ENCODE data around the gene SMIM14. TPM values are rescaled to one million over a fixed set of nuclear protein-coding genes. Genes with fewer than 3 reads are reported as not detected.
A peak's percentile ranks its signal among the peaks of the same experiment; 100 is the strongest.
"Not testable (repeated sequence)": the region's sequence is repeated elsewhere in the genome, so short reads cannot be mapped to it uniquely, and the experiment has no call there.

SMIM14 gene
- polyA plus RNA-seq, 5 donors, result 45.5 to 70.0 (median 62.5) TPM

- no peak for DNase-seq
These were observed 11.1 kb upstream of the SMIM14 start for GRCh38 chr4:39649639-39650265.

GRCh38 chr4:39648827-39649558 is 10.3 kb upstream of the SMIM14 start:
- DNase-seq, result no peak

DNA sequence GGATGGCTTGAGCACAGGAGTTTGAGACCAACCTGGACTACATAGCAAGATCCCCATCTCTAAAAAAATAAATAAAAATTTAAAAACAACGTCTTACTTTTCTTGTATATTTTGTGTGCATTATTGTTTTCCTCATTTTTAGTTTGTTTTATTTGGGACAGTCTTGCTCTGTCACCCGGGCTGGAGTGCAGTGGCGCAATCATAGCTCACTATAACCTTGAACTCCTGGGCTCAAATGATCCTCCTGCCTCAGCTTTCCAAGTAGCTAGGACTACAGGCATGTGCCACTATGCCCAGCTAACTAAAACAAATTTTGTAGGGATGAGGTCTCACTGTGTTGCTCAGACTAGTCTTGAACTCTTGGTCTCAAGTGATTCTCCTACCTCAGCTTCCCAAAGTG is 9.5 kb upstream of the SMIM14 start:
- no peak for DNase-seq

GRCh38 chr4:39642885-39643552 is 4.4 kb upstream of the SMIM14 start:
- no peak for DNase-seq

GRCh38 chr4:39641451-39641850 is 2.8 kb upstream of the SMIM14 start:
- DNase-seq, result no peak

- DNase-seq, result peak; percentile 65 to 70
These were observed 895 bp downstream of the SMIM14 start for GRCh38 chr4:39637586-39638353.

- no peak for DNase-seq
These were observed 1.5 kb downstream of the SMIM14 start for GRCh38 chr4:39637221-39637585.

GRCh38 chr4:39636531-39637184 is 2.0 kb downstream of the SMIM14 start:
- DNase-seq, result peak; percentile 20 to 32

DNA sequence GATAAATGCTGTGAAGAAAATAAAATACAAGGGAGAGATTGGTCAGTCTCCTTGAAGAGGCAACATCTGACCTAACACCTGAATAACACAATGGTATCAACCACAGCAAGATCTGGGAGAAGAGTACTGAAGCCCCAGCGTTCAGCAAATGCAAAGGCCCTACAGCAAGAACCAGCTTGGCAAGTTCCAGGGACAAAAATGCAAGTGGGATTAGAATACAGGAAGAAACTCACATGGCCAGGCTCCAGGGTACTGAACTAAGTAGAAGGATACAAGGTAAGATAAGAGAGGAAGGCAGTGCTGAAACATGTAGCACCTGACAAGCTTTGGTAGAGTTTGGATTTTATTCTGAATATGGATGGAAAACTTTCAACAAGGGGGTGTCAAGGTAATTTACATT is 3.6 kb downstream of the SMIM14 start:
- peak in 1 of 2 donors; percentile 30 for DNase-seq

DNA sequence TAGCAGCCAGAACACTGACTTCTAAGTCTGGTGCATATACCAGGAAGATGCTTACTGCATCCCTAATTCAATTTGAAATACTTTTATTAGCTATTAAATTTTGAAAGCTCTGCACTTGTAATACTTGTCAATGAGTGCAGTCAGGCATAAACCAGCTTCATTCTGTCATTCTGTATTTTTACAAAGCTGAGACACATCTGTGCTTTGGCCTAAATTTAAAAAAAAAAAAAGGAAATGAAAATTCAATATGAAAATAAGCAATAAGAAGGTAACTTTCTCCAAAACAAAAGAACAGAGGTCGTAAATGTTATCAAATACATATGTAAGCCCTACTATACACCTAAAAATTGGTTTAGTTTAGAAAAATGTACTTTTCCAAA is 7.0 kb downstream of the SMIM14 start:
- no peak for DNase-seq

GRCh38 chr4:39627413-39627812 is 11.3 kb downstream of the SMIM14 start:
- DNase-seq, result no peak

- no peak for DNase-seq
These were observed 11.8 kb downstream of the SMIM14 start for GRCh38 chr4:39626913-39627312.

- DNase-seq, result no peak
These were observed 12.4 kb downstream of the SMIM14 start for GRCh38 chr4:39626261-39626660.

DNA sequence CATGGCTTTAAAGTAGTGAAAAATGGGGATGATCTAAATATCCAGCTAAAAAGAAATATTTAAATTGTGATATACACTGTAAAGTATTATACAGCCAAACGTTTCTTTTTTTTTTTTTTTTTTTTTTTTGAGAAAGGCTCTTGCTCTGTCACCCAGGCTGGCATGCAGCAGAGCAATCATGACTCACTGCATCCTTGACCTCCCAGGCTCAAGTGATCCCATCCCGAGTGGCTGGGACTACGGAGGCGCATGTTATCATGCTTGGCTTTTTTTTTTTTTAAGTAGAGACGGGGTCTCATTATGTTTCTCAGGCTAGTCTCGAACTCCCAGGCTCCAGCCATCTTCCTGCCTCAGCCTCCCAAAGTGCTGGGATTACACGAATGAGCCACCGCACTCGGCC is 17.1 kb downstream of the SMIM14 start:
- DNase-seq, result no peak

DNA sequence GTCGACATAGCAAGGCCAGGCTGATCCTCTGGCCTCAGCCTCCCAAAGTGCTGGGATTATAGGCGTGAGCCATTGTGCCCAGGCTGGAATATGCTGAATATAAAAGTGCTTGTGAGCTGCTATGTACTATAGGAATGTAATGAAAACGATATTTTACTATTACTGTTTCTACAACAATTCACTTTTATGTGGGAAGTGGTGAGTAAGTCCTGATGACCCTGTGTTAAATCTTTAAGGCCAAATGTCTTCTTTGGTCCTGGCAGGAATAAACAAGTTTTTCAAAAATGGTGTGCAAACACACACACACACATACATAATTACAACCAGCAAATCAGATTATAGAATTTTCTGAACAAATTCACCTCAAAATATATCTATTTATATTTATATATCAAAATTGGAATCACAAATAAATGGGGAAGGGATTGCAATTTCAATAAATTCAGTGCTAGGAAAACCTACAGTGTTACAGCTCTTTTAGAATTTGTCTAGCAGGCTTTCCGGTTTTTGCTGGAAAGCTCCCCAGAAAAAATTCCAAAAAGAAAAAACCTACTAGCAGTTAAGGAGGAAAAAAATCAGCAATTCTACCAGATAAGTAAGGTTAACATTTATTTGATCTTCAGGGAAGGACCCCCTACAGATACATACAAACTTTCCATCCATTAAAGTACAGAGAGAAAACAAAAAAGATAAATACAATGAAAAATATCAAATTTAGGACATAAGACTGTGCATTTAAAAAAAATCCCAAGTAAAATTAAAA is 17.9 kb downstream of the SMIM14 start:
- DNase-seq, result no peak

DNA sequence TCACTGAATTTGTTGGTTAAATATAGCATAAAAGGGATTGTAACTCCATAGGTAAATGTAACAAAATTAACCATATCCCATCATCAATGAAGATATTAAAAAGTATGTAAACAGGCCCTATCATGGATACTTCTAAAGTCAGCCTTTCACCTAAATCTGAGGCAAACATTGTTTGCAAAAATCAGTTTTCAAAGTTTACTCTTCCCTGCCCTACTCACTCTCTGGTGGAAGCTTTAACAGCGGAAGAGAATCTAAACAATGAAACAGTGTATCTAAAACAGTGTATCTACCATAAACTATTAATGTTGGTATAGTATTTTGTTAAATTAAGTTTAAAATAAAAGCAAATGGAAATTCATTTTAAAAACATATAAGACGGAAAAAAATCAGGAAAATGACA is 21.1 kb downstream of the SMIM14 start:
- no peak for DNase-seq

- DNase-seq, result no peak
These were observed 22.0 kb downstream of the SMIM14 start for GRCh38 chr4:39616651-39617050.

DNA sequence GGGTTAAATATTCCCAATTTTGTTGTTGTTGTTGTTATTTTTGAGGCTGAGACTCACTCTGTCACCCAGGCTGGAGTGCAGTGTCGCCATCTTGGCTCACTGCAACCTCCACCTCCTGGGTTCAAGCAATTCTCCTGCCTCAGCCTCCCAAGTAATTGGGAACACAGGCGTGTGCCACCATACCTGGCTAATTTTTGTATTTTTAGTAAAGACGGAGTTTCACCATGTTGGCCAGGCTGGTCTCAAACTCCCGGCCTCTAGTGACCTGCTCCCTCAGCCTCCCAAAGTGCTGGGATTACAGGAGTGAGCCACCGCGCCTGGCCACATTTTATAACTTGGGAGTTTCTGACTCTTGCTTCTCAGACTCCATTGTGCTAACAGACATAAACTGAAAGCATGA is 22.6 kb downstream of the SMIM14 start:
- DNase-seq, result not testable (repeated sequence)

DNA sequence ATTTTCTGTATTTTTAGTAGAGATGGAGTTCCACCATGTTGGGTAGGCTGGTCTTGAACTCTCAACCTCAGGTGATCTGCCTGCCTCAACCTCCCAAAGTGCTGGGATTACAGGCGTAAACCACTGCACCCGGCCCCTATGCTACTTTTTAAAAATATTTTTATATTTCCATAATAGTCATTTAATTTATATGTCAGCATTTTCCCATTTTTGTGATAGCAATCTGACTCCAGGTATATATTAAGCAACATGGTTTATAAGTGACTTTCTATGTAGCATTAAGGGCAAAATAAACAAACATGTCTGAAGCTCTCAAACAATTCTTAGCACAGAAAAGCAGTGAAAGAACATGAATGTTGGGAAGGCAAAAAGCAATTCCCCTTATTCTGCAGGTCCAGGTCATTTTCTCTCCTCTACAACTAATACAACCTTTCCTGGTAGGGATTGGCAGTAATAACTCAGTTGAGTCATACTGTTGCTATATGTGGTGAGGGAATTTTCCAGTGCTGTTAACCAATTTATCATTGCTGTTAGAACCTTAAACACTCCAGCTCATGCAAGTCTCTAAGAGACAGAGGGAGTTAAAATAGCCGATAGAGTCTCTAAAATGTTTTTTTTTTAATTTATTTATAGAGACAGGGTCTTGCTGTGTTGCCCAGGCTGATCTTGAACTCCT is 24.0 kb downstream of the SMIM14 start:
- DNase-seq, result no peak

- no peak for DNase-seq
These were observed 25.5 kb downstream of the SMIM14 start for GRCh38 chr4:39613093-39613656.
